ENCODE measurements around the gene TIAL1. TPM values are rescaled to one million over a fixed set of nuclear protein-coding genes. Genes with fewer than 3 reads are reported as not detected.

Gene TIAL1
- total and polyA plus RNA-seq, 2 of the 13 experiments (the other 11 are each of a cell fraction or from before 2014, with no cell fraction given): 31.5 to 148 TPM

DNA sequence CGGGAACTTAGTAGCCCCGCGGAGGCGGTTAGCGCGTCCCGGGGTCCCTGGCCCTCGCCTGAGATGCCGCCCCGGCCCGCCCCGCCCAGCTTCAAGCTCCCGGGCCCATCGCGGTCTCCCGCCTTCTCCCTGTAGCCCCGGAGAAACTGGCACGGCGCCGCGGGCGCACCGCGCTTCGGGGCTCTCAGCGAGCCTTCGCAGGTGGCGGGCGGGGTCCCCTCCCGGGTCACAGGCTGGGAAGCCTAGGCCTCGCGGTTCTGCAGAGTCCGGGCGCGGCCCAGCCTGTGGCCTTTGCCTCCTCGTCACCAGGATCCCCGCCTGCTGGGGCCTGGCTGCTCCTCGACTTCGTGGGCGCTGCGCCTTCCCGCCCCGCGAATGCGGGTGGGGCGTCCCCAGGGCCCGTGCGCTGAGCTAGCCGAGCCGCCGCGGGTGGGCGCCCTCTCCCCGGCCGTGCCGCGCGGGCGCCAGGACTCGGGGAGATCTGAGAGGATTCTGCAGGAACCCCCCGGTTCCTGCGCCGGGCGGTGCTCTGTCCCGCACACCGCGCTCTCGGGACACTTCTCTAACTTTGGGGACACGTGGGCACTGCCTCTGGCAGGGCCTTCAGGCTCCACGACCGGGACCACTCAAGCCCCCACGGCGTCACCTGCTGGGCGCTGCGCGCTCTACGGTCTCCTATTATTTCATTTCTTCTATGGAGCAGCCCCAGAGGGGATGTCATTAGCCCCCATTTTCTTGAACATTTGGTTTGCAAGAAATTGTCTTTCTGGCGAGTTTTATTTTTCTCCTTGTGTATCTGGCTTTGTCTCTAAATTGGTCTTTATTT lies 53.6 kb downstream of the TIAL1 start (continued):
- TF ChIP-seq ZFP37 (CRISPR knock-in tag; IDR thresholded peaks at IDR 0.05; ENCODE audit: borderline replicate concordance) (no peak), PRMT3 (CRISPR knock-in tag; IDR thresholded peaks at IDR 0.05; ENCODE audit: borderline replicate concordance, low read depth) (0 out of 2 replicates have a peak, but pooled peaks have one; percentile 65), PHF21A (CRISPR knock-in tag; IDR thresholded peaks at IDR 0.05) (no peak), ZNF225 (CRISPR knock-in tag; IDR thresholded peaks at IDR 0.05) (no peak), ZBTB7B (CRISPR knock-in tag; IDR thresholded peaks at IDR 0.05) (0 out of 2 replicates have a peak, but pooled peaks have one; percentile 17), KDM5A (IDR thresholded peaks at IDR 0.05; ENCODE audit: borderline replicate concordance, low read length) (no peak), NFKBIZ (CRISPR knock-in tag; IDR thresholded peaks at IDR 0.05) (no peak), SNAI1 (CRISPR knock-in tag; IDR thresholded peaks at IDR 0.05; ENCODE audit: borderline replicate concordance) (0 out of 2 replicates have a peak, but pooled peaks have one; percentile 33), DR1 (CRISPR knock-in tag; IDR thresholded peaks at IDR 0.05) (no peak), ERF (CRISPR knock-in tag; IDR thresholded peaks at IDR 0.05) (0 out of 2 replicates have a peak, but pooled peaks have one; percentile 24), MYNN (CRISPR knock-in tag; IDR thresholded peaks at IDR 0.05; ENCODE audit: low read depth) (0 out of 2 replicates have a peak, but pooled peaks have one; percentile 21), TOPORS (CRISPR knock-in tag; IDR thresholded peaks at IDR 0.05) (0 out of 2 replicates have a peak, but pooled peaks have one; percentile 33), ZNF235 (CRISPR knock-in tag; IDR thresholded peaks at IDR 0.05; ENCODE audit: borderline replicate concordance) (no peak), SALL1 (CRISPR knock-in tag; IDR thresholded peaks at IDR 0.05) (peak; percentile 34)
- TF ChIP-seq, protein P1, sequence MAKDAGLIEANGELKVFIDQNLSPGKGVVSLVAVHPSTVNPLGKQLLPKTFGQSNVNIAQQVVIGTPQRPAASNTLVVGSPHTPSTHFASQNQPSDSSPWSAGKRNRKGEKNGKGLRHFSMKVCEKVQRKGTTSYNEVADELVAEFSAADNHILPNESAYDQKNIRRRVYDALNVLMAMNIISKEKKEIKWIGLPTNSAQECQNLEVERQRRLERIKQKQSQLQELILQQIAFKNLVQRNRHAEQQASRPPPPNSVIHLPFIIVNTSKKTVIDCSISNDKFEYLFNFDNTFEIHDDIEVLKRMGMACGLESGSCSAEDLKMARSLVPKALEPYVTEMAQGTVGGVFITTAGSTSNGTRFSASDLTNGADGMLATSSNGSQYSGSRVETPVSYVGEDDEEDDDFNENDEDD (CRISPR knock-in tag; IDR thresholded peaks at IDR 0.05; ENCODE audit: borderline replicate concordance): peak; percentile 20; the same call in 1 of the 2 replicates
- TF ChIP-seq, protein P2, sequence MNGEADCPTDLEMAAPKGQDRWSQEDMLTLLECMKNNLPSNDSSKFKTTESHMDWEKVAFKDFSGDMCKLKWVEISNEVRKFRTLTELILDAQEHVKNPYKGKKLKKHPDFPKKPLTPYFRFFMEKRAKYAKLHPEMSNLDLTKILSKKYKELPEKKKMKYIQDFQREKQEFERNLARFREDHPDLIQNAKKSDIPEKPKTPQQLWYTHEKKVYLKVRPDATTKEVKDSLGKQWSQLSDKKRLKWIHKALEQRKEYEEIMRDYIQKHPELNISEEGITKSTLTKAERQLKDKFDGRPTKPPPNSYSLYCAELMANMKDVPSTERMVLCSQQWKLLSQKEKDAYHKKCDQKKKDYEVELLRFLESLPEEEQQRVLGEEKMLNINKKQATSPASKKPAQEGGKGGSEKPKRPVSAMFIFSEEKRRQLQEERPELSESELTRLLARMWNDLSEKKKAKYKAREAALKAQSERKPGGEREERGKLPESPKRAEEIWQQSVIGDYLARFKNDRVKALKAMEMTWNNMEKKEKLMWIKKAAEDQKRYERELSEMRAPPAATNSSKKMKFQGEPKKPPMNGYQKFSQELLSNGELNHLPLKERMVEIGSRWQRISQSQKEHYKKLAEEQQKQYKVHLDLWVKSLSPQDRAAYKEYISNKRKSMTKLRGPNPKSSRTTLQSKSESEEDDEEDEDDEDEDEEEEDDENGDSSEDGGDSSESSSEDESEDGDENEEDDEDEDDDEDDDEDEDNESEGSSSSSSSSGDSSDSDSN (CRISPR knock-in tag; IDR thresholded peaks at IDR 0.05): 0 out of 2 replicates have a peak, but pooled peaks have one; percentile 17
- TF ChIP-seq, protein P3, sequence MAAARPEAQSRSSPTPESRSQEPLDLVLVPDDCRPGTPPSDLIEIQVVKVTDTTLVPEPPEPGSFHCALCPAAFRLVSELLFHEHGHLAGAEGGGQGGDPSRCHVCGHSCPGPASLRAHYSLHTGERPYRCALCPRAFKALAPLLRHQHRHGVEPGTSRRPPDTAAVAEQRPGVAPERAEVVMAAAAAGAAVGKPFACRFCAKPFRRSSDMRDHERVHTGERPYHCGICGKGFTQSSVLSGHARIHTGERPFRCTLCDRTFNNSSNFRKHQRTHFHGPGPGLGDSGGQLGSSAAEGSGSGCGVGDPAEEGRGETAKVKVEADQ (CRISPR knock-in tag; IDR thresholded peaks at IDR 0.05; ENCODE audit: borderline replicate concordance): no peak; the same call in 1 of the 2 replicates
- TF ChIP-seq, protein P4, sequence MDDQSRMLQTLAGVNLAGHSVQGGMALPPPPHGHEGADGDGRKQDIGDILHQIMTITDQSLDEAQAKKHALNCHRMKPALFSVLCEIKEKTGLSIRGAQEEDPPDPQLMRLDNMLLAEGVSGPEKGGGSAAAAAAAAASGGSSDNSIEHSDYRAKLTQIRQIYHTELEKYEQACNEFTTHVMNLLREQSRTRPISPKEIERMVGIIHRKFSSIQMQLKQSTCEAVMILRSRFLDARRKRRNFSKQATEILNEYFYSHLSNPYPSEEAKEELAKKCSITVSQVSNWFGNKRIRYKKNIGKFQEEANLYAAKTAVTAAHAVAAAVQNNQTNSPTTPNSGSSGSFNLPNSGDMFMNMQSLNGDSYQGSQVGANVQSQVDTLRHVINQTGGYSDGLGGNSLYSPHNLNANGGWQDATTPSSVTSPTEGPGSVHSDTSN (CRISPR knock-in tag; IDR thresholded peaks at IDR 0.05; ENCODE audit: borderline replicate concordance): no peak
- TF ChIP-seq, protein P5, sequence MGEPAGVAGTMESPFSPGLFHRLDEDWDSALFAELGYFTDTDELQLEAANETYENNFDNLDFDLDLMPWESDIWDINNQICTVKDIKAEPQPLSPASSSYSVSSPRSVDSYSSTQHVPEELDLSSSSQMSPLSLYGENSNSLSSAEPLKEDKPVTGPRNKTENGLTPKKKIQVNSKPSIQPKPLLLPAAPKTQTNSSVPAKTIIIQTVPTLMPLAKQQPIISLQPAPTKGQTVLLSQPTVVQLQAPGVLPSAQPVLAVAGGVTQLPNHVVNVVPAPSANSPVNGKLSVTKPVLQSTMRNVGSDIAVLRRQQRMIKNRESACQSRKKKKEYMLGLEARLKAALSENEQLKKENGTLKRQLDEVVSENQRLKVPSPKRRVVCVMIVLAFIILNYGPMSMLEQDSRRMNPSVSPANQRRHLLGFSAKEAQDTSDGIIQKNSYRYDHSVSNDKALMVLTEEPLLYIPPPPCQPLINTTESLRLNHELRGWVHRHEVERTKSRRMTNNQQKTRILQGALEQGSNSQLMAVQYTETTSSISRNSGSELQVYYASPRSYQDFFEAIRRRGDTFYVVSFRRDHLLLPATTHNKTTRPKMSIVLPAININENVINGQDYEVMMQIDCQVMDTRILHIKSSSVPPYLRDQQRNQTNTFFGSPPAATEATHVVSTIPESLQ (CRISPR knock-in tag; conservative IDR thresholded peaks at IDR 0.05): no peak
- TF ChIP-seq, protein P6, sequence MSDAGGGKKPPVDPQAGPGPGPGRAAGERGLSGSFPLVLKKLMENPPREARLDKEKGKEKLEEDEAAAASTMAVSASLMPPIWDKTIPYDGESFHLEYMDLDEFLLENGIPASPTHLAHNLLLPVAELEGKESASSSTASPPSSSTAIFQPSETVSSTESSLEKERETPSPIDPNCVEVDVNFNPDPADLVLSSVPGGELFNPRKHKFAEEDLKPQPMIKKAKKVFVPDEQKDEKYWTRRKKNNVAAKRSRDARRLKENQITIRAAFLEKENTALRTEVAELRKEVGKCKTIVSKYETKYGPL (CRISPR knock-in tag; IDR thresholded peaks at IDR 0.05): no peak

Data from HepG2 (cell line).